OCI-LY3 (cell line): ENCODE measurements around the gene BABAM2.

Experiments used
- H2AFZ ChIP-seq: fragments of 200-600, 300-600 bp; shearing (Covaris generic); 2 replicates; pipeline ENCODE4 v1.6.0; 2014; ENCODE audit warnings: antibody characterized with exemption, low read depth, low read length
- H3K27ac ChIP-seq: fragments of 200-600, 300-600 bp; sonication (generic); 2 replicates; pipeline ENCODE4 v1.5.1; 2014; ENCODE audit warnings: mild to moderate bottlenecking, low read length, moderate library complexity, mixed read lengths
- H3K27me3 ChIP-seq: fragments of 200-600, 300-600 bp; sonication (generic); 2 replicates; pipeline ENCODE4 v1.6.1; 2014; ENCODE audit warnings: low read depth, low read length, mixed read lengths
- H3K36me3 ChIP-seq: fragments of 200-600, 300-600 bp; sonication (generic); replicated peaks from 2 replicates; pipeline ENCODE3; 2014; ENCODE audit warnings: low read depth, low read length, mixed read lengths
- H3K4me1 ChIP-seq: fragments of 300-600, 200-600 bp; sonication (generic); 2 replicates; pipeline ENCODE4 v1.6.1; 2014; ENCODE audit warnings: low read length, mixed read lengths
- H3K4me2 ChIP-seq: fragments of 200-600, 300-600 bp; sonication (generic); 2 replicates; pipeline ENCODE4 v1.6.1; 2014; ENCODE audit warnings: low read length, mixed read lengths
- H3K4me3 ChIP-seq: fragments of 300-600, 200-600 bp; sonication (generic); 2 replicates; pipeline ENCODE4 v1.5.1; 2014; ENCODE audit warnings: antibody characterized with exemption, mild to moderate bottlenecking, low read length, moderate library complexity
- H3K79me2 ChIP-seq: fragments of 300-600, 200-600 bp; shearing (Covaris generic); 2 replicates; pipeline ENCODE4 v1.6.1; 2014; ENCODE audit warnings: mild to moderate bottlenecking, low read length, mixed read lengths
- H3K9ac ChIP-seq: fragments of 300-600, 200-600 bp; shearing (Covaris generic); 2 replicates; pipeline ENCODE4 v1.6.0; 2014; ENCODE audit warnings: mild to moderate bottlenecking, low read length, moderate library complexity
- H3K9me3 ChIP-seq: fragments of 200-600, 300-600 bp; shearing (Covaris generic); 2 replicates; pipeline ENCODE4 v1.6.1; 2014; ENCODE audit warnings: low read length, mixed read lengths; ENCODE audit not compliant: insufficient read depth
- H4K20me1 ChIP-seq: fragments of 200-600, 300-600 bp; sonication (generic); 2 replicates; pipeline ENCODE4 v1.6.1; 2016; ENCODE audit warnings: low read length, mixed read lengths; ENCODE audit not compliant: insufficient read depth
- EZH2phosphoT487 ChIP-seq: fragments of 200-600 bp; shearing (Covaris generic); IDR thresholded peaks from 2 replicates; pipeline ENCODE4 v1.6.1; 2018; ENCODE audit warnings: antibody characterized with exemption, mixed run types, low read depth
- TF ChIP-seq, protein P1 (sequence below): fragments of 200-600, 300-600 bp; sonication (generic); IDR thresholded peaks from 2 replicates; pipeline ENCODE4 v1.5.1; 2014; ENCODE audit warnings: antibody characterized with exemption, low read length, low read depth

Gene BABAM2

GRCh38 chr2:28318023-28318422 is 427.5 kb downstream of the BABAM2 start:
- H2AFZ ChIP-seq = no peak overlapping the region
- no peaks in the 10 kb centered on the region for H3K4me1 ChIP-seq
- H3K27ac ChIP-seq = no peak overlapping the region
- no peak overlapping the region for H3K9ac ChIP-seq
- H3K9me3 ChIP-seq = no peaks in the 10 kb centered on the region
- no peaks in the 10 kb centered on the region for H3K27me3 ChIP-seq
- no peak overlapping the region for H3K4me2 ChIP-seq
- no peaks in the 10 kb centered on the region for H3K79me2 ChIP-seq
- H4K20me1 ChIP-seq = no peaks in the 10 kb centered on the region
- H3K36me3 ChIP-seq = no peaks in the 10 kb centered on the region
- H3K4me3 ChIP-seq = no peak overlapping the region
- TF ChIP-seq EZH2phosphoT487 = no peak
- TF ChIP-seq, protein P1, sequence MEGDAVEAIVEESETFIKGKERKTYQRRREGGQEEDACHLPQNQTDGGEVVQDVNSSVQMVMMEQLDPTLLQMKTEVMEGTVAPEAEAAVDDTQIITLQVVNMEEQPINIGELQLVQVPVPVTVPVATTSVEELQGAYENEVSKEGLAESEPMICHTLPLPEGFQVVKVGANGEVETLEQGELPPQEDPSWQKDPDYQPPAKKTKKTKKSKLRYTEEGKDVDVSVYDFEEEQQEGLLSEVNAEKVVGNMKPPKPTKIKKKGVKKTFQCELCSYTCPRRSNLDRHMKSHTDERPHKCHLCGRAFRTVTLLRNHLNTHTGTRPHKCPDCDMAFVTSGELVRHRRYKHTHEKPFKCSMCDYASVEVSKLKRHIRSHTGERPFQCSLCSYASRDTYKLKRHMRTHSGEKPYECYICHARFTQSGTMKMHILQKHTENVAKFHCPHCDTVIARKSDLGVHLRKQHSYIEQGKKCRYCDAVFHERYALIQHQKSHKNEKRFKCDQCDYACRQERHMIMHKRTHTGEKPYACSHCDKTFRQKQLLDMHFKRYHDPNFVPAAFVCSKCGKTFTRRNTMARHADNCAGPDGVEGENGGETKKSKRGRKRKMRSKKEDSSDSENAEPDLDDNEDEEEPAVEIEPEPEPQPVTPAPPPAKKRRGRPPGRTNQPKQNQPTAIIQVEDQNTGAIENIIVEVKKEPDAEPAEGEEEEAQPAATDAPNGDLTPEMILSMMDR = no peak

DNA sequence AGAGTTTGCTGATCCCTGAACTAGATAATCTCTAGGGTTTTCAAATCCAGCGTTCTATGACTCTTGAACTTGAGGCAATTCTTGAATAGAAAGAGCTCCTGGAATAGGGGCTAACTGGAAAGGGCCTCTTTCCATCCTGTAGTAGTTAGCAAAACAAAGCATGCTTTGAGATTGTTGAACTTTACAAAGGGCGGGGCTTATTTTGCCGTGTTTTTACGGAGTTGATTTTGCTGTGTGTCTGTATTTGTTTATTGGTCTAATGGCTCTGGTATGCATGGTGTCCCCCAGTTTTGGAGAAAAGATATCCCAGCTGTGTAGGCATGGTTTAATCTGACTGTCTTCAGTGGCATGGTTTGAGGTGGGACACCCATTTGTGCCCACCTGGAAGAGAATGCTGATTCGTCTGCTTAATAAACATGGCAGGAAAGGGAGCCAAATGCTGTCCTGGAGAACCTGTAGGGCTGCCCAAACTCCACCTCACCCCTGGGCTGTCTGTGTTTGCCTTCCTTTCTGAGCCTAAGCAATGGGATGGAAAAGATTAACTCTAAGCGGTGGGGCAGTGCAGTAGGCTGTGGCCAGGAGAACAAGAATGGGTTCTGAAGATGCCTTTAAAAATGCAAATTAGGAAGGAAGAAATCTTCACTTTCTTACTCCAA is 428.1 kb downstream of the BABAM2 start:
- Histone ChIP-seq H3K9me3 (no peaks in the 10 kb centered on the region), H3K4me2 (no peak overlapping the region), H3K27ac (no peak overlapping the region), H3K36me3 (no peaks in the 10 kb centered on the region), H3K4me1 (no peaks in the 10 kb centered on the region), H3K27me3 (no peaks in the 10 kb centered on the region), H4K20me1 (no peaks in the 10 kb centered on the region), H3K9ac (no peak overlapping the region), H3K4me3 (no peak overlapping the region), H3K79me2 (no peaks in the 10 kb centered on the region), H2AFZ (no peak overlapping the region)
- TF ChIP-seq, protein P1 = no peak
- TF ChIP-seq EZH2phosphoT487 = no peak

DNA sequence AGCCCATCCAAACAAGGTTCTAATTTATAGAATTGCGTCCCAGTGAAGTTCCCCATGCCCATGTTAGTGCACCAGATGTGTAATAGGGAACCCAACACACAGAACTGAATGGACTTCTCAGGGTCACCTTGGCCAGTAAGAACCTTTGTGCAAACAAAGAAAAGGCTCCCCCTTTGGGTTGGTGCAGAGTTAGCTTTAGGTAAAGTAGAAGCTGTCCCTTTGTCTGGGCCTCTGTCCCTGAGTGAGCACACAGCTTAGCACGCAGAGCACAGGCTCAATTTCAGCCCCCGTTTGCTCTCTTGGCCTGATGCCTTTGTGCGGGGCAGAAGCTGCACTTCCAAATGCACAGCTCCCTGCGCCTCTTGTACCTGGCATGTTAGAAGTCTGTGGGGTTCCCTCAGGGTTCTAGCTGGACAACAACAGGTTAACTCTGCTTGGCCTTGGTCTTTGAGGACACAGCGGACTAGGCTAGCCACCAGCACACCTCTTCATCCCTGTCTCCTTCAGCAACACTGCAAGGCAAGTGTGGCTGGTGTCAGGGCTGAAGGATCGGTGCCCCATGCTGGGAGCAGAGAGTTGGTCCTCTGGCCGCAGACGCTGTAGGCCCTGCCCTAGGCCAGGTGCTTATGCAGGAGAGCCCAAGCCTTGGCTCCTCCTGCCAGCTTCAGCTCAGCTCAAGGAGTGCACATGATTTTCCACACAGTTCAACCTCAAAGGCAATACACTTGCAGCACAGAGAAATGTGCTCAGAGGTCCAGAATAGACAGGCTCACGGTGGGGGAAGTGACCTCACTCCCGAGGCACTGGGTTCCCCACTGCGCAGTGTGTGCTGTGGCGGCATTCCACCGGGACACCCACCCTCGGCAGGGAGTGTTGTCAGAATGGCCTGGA is 428.8 kb downstream of the BABAM2 start:
- no peaks in the 10 kb centered on the region for H3K79me2 ChIP-seq
- no peaks in the 10 kb centered on the region for H3K9me3 ChIP-seq
- H3K4me2 ChIP-seq = no peak overlapping the region
- no peaks in the 10 kb centered on the region for H3K4me1 ChIP-seq
- H3K36me3 ChIP-seq = no peaks in the 10 kb centered on the region
- no peaks in the 10 kb centered on the region for H4K20me1 ChIP-seq
- no peak overlapping the region for H3K9ac ChIP-seq
- no peaks in the 10 kb centered on the region for H3K27me3 ChIP-seq
- no peak overlapping the region for H3K27ac ChIP-seq
- TF ChIP-seq, protein P1 = no peak
- TF ChIP-seq EZH2phosphoT487 = no peak
- H3K4me3 ChIP-seq = no peak overlapping the region
- no peak overlapping the region for H2AFZ ChIP-seq

- Histone ChIP-seq H2AFZ (no peak overlapping the region), H3K9me3 (no peaks in the 10 kb centered on the region), H3K36me3 (no peaks in the 10 kb centered on the region), H3K27ac (no peak overlapping the region), H3K27me3 (no peaks in the 10 kb centered on the region), H3K4me3 (no peak overlapping the region), H3K79me2 (no peaks in the 10 kb centered on the region), H4K20me1 (no peaks in the 10 kb centered on the region), H3K4me2 (no peak overlapping the region), H3K4me1 (peaks cover under 1% of the 10 kb centered on the region; the same call in 1 of the 2 replicates), H3K9ac (no peak overlapping the region)
- no peak for TF ChIP-seq EZH2phosphoT487
- TF ChIP-seq, protein P1 = no peak
Observed at GRCh38 chr2:28320009-28320365, 429.5 kb downstream of the BABAM2 start.
